GM21360 (cell line): ENCODE measurements around the gene ERFE.
"Not testable (repeated sequence)": the region's sequence is repeated elsewhere in the genome, so short reads cannot be mapped to it uniquely, and the experiment has no call there.

Source experiments
- ATAC-seq: cut with Tn5 transposase; IDR thresholded peaks from one replicate; pipeline ENCODE4 v1.9.1; 2021; ENCODE audit warnings: mild to moderate bottlenecking, moderate library complexity; ENCODE audit not compliant: unreplicated experiment

Gene ERFE, protein sequence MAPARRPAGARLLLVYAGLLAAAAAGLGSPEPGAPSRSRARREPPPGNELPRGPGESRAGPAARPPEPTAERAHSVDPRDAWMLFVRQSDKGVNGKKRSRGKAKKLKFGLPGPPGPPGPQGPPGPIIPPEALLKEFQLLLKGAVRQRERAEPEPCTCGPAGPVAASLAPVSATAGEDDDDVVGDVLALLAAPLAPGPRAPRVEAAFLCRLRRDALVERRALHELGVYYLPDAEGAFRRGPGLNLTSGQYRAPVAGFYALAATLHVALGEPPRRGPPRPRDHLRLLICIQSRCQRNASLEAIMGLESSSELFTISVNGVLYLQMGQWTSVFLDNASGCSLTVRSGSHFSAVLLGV

DNA sequence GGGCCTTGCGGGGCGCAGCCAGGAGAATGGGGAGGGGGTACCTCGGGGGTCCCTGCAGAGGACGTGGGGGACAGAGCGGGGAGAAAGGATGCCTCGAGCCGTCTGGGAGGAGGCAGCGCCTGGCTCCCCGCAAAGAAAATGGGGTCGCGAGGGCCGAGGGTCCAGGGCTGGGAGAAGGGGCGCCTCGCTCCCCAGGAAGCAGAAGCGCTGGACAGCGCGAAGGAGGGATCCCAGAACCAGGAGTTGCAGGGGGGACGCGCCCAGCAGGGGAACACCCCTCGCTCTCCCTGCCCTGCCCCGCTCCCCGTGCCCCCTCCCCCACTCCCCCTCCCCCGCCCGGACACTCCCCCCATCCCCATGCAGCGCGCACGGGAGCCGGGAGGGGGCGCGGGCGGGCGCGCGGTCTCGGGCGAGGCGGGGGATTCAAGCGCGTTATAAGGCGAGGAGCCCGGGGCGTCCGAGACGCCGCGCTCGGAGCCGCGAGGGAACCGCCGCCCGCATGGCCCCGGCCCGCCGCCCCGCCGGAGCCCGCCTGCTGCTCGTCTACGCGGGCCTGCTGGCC lies at the start of gene ERFE:
ERFE (plus strand) TSS at position 462 of the 562 bp plus-strand sequence; CDS start at position 500, 38 bp downstream.
- peak; percentile 69 for ATAC-seq

DNA sequence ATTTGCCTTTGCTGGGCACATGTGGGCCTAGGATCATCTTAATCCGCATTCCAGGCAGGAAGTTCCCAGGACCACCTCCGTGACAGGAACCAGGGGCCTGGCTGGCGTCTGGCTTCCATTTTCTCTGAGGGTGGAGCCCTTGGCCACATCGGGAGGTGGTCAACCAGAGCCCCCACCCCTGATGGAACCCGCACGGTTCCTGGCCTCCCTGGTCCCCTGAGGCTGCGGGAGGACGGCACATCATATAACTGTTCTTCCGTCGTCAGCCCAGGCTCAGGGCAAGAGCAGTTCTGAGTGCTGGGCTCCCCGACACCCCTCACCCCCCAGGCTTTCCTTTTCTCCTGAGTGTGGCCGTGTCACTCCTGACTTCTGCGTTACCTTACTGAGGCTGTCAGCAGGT lies 45.2 kb upstream of the ERFE start:
- ATAC-seq: no peak

DNA sequence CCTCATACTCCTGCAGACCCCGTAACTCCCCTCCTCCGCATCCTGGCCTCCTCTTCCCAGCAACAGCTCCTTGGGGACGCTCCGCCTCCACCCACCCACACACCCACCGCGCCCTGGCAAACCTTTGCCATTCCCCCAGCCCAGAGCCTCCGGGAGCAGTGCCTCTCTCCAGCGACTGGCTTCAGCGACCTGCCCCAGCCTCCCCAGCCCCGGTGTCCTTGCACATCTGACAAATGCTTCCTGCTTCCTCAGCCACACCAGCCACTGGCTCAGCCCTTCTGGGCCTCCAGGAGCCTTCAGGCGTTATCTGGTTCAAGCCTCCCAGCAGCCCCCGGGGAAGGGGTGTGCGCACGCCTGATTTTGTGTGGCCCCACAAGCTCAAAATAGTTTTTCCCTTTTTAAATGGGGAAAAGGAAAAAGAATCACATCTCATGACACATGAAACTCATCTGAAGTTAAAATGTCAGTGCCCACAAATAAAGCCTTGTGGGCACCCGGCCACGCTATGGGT lies 44.4 kb upstream of the ERFE start:
- ATAC-seq: no peak

DNA sequence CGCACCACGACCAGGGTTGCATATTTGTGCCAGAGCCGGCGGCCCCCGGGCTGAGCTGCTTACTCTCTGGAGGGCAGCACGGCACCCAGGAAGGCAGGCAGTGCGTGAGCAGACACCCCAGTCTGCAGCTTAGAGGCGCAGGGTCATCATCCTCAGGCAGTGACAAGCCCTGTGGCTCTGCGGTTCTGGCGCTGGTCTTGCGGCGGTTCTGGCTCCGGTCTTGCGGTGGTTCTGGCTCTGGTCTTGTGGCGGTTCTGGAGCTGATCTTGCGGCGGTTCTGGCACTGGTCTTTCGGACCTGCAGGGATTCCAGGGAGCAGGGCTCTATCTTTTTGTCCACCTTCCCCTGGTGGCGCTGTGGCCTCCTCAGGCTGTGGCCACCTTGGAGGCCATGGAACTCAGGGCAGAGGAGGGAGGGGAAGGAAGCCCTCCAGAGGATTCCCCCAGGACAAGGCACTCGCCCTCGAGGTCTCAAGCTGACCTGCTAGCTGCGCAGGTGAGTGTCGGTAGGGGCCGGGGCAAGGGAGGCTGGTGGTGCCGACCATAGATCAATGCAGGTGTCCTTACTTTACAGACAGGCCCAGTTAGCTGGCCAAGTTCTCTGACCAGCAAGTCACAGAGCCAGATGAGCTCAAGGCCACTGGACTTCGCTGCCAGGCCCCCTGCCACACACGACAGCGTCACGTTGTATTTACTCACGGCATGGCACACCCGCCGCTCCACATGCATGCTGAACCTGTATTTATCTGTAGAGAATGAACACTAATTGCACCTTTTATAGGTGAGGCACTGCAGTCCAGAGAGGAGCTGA lies 43.7 kb upstream of the ERFE start:
- ATAC-seq: no peak

DNA sequence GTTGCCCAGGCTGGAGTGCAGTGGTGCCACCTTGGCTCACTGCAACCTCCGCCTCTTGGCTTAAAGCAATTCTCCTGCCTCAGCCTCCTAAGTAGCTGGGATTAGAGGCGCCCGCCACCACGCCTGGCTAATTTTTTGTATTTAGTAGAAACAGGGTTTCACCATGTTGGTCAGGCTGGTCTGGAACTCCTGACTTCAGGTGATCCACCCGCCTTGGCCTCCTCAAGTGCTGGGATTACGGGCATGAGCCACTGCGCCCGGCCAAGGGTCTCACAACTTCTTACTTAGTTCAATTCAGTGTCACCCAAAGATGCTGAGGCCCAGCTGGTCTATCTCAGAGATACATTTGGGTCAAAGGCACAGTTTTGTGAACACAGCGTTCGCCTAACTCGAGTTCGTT lies 43.1 kb upstream of the ERFE start:
- ATAC-seq: not testable (repeated sequence)

DNA sequence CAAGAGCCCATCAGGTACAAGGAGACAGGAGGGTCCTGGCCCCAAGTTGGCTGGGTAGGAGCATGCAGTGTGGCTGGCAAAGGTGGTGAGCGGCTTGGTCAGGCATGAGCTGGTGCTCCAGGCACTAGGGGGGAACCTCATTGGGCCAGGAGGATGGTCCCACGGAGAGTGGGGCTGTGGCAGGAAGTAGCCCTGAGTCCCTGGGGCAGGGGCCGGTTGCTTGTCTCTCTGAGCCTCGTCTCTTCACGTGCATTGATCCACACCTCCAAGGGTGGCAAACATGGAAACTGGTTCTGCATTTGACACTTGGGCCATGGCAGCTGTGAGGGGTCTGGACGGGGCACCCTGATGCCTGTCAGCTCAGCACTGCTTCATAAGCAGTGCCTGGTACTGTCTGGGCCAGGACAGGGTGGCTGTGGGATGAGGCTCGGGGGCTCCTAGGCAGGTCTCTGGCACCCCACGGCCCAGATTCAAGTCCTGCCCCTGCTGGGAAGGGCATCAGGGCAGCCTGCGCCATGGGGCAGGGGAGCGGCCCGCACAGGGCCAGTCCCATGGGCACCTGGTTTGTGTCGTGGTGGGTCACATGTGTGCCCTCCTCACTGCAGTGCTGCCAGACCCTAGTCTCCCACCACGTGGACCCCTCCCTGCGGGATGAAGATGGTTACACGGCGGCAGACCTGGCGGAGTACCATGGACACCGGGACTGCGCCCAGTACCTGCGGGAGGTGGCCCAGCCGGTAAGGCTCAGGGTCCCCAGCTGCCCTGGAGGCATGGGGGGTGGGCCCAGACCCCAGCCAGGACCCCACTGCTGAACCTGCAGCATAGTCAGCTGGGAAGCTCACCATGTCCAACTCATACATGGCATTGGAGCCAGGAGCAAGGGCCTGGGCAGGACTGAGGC lies 42.2 kb upstream of the ERFE start:
- ATAC-seq: no peak

DNA sequence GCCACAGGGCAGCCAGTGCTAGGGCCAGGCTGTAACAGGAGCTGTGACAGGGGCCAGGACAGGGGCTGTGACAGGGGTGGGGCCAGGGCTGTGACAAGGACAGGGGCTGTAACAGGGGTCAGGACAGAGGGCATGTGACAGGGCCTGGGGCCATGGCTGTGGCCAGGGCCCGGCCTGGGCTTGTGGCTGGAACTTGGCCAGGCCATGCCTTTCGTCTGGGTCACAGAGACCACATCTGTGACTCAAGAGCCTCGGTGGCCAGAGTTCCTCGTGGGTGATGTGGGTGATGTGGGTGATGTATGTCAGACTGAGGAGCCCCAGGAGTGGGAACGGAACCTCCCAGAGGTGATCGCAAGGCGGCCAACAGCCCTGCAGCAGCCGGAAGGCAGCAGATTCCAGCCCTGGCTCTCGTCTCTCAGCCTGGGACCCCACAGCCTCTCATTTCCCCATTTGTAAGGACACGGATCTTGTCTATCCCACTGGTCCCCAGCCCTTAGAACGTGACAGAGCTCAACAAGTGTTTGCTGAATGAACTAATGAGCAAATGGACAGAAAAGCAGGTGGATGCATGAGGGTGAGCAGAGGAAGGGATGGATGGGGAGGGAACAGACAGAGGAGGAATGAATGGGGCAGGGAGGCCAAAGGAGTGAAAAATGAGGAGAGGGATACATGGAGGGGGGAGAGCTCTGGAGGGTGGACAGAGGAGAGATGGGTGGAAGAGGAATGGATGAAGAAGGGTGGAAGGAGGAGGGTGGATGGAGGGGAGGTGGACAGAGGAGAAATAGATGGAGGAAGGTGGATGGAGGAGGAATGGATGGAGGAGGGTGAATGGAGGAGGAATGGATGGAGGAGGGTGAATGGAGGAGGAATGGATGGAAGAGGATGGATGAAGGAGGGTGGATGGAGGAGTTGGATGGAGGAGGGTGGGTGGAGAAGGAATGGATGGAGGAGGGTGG lies 41.3 kb upstream of the ERFE start:
- ATAC-seq: no peak

DNA sequence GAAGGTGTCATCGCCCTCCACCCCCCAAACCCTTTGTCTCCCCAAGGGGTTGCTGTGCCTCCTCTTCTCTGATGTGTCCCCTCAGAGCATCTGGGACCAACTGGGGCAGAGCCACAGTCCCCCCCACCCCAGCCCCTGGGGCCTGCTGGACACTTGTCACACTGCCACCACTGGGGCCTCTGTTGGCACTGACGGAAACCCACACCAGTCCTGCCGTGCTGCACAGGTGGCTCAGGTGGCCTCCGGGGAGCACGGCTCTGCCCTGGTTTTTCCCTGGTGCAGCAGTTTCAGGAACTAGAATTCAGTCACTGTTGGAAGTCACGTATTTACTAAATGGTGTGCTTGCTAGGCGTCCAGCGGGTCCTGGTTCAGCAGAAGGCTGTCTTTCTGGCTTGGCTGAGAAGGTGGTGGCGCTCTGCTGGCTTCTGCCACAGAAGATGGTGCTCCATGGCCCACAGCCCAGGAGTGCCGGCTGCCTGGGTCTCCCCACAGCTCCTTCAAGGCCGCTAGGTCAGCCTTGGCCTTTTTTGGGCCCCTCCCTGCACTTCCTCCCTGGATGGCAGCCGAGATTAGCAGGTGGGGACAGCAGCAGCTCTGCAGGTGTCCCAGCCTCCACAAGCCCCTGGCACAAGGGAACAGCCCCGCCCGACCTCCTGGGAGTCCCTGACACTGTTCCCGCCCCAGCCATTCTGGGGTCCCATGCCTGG lies 38.9 kb upstream of the ERFE start:
- no peak for ATAC-seq

DNA sequence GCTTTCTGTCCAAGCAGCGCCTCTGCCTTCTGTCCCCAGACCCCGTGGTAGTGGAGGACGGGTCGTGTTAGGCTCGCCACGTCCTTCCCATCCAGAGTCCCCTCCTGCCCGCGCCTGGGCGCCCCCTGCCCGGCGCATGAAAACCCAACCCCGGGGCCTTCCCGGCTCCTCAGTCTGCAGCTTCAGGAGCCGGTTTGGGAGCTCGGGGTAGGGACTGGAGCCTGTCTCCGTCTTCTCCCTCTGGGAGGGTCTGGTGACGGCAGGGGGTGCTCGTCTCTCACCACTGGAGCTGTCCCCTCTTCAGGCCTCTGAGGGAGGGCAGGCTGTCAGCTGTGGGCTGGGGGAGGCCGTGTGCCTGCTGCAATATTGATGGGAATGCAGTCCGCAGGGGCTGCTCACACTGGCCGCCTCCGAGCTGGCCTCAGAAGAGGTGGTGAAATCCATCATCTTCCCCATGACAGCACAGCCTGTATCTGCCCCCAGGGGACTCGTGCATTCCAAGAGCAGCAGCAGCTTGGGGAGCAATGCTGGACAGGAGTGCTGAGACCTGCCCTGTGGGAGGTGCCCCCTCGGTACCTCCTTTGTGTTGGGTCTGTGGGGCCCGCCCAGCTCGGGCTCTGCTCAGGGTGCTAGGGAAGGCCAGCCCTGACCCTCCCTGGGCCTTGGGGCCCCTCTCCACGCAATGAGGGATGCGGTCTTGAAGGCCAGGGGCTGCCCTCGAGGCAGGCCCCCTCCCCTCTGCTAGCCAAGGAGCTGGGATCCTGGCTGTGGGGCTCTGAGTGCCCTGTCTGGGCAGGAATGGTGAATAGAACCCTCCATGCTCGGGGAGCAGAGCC lies 38.1 kb upstream of the ERFE start:
- no peak for ATAC-seq

DNA sequence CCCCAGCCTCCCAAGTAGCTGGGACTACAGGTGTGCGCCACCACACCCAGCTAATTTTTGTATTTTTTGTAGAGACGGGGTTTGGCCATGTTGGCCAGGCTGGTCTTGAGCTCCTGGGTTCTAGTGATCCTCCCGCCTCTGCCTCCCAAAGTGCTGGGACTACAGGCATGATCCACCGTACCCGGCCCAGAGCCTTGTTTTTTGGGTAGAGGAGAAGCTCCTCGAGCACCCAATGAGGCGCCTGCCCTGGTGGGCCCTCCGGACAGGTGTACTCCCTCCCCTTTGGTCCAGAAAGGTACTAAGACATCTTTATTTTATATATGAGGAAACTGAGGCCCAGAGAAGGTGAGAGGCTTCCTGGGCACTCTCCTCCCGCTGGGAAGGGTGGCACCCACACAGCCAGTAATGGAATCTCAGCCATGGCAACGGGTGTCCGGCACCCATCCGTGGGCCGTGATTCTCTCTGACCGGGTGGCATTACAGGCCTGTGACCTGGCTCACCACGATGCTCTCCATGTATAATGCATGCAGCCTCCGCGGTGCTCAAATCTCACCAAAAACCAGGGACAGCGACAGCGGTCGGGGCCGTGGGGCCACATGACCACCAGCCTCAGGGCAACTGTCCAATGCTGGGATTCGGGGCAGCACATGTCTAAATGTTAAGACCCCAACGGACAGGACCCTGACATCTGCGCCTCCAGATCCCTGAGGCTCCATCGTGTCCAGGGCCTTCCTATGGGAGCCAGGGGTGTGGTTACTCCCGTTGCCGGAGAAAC lies 37.1 kb upstream of the ERFE start:
- no peak for ATAC-seq

DNA sequence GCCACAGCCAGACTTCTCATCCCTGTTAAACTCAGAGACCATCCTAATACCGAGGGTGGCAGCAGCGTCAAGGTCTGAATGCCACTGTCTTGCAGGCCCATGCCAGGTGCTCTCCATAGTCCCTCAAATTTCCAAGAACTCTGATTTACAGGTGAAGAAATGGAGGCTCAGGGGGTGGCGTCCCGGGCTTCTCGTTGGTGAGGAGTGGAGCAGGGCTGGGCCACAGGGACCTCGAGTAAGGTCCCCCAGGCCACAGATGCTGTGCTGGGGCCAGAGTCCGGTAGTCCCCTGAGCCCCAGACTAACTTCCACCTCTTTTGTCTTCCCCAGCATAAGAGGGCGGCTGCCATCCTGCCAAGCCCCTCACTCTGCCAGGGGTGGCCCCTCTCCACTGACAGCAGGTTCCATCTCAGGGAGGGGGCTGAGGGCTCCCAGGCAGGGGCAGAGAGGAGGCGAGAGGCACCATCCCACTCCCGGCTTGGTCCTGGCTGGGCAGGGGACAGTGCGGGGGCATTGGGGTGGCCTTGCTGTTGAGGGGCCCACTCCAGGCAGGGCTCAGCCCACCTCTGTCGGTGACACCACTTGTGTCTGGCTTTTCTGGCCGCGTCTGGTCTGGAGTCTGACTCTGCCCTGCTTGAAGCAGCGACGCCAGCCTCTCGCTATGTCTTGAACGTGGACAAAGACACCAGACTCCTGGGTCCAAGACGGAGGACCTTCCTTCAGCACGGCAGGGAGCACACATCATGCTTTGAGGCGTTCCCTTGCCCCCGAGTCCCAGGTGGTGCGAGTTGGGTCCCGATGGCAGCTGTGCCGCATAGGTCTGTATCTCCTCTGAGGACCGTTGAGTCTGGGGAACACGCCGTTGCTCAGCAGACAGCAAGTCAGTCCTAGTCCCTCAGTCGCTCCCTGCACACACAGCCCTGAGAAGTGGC lies 36.2 kb upstream of the ERFE start:
- no peak for ATAC-seq

DNA sequence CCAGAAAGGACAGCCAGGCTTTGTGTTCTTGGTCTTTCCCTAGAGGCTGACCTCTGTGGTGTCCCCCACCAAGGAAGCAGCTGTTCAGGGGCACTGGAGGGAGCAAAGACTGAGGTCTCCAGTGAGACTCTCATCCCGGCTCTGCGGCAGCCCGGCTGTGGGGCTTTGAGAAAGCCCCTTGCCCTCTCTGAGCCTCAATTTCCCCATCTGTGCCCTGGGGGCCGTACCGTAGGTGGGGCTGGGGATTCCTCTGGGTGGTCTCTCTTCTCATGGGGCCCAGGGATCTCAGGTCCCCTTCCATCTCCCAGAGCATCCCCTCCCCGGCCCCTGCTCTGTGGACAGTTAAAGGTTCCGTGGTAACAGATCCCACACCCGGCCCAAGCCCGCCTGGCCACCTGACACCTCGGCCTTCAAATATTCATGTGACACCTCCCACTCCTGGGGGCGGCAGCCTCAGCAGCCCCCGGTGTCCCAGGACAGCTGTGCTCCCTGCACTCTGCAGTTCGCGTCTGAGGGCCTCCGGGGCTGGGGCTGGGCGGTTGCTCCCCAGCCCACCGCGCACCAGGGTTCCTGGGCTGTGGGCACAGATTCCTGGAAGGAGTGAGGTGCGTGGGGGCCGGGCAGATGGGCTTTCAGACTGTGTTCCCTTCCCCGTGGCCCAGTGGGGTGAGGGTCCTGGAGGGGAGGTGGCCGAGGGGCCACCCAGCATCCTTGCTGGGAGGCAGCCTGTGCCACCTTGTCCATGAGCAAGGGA lies 35.4 kb upstream of the ERFE start:
- ATAC-seq: no peak

DNA sequence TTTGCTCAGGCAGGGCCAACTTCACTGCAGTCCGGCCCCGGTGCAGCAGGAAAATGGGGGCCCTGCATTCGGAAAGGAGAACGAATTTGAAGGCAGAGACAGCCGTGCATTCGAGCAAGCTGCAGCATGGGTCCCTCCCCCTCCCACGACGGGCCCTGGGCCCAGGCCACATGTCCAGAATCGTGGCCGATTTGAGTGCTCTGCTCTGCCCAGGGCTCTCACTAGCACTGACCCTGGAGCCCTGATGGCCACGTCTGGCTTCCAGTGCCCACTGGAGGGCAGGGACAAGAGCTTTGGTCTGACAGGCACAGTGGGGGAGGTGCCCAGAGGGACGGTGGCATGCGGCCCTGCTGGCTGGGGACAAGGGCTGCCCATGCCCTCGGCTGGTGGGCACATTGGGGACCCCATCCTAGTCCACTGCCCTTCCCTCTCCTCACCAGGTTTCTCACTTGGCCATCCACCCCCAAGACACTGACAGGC lies 34.7 kb upstream of the ERFE start:
- ATAC-seq: no peak

DNA sequence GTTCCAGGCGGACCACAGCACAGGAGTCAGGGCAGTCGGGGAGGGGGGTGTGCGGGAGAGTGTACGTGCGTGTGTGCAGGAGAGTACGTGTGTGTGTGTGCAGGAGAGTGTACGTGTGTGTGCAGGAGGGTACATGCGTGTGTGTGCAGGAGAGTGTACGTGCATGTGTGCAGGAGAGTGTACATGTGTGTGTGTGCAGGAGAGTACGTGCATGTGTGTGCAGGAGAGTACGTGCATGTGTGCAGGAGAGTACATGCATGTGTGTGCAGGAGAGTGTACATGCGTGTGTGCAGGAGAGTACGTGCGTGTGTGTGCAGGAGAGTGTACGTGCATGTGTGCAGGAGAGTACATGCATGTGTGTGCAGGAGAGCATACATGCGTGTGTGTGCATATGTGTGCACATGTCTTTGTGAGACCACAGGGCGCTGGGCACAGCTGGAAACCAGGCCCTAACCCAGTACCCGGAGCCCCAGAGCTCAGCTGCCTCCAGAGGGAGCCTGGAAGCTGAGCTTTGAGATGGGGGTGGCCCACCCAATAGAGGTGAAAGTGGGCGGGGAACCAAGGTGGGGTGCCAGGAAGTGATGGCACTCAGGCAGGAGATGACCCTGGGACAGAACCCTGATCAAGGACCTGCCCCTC lies 34.2 kb upstream of the ERFE start:
- no peak for ATAC-seq
